HepG2 (cell line): Measurements from ENCODE around the gene DPH2. TPM values are rescaled to one million over a fixed set of nuclear protein-coding genes. Genes with fewer than 3 reads are reported as not detected.
A peak's percentile ranks its signal among the peaks of the same experiment; 100 is the strongest.

Experiments used
- CHD2 ChIP-seq: IDR thresholded peaks from 2 replicates; pipeline ENCODE4 v1.6.1; 2011; ENCODE audit warnings: low read depth, low read length, improper control_type of control experiment
- ELF1 ChIP-seq: sonication (generic); formaldehyde crosslinking; IDR thresholded peaks from 2 replicates; pipeline ENCODE4 v1.4.0; 2020; ENCODE audit warnings: missing genetic modification reagents
- ERF ChIP-seq: IDR thresholded peaks from 2 replicates; pipeline ENCODE4 v1.6.1; 2018; ENCODE audit warnings: missing biosample characterization, missing genetic modification reagents
- FOXK1 ChIP-seq: sonication (generic); formaldehyde crosslinking; IDR thresholded peaks from 2 replicates; pipeline ENCODE4 v1.4.0; 2020; ENCODE audit warnings: low read depth, missing genetic modification reagents, borderline replicate concordance
- NBN ChIP-seq: fragments of 450-650 bp; conservative IDR thresholded peaks from 2 replicates; pipeline ENCODE4 v1.6.1; 2017
- REL ChIP-seq: sonication (generic); formaldehyde crosslinking; conservative IDR thresholded peaks from 2 replicates; pipeline ENCODE4 v1.8.0; 2022; ENCODE audit warnings: mild to moderate bottlenecking, missing genetic modification reagents, moderate library complexity
- SYNCRIP ChIP-seq: fragments of 200-400 bp; formaldehyde crosslinking; IDR thresholded peaks from 2 replicates; pipeline ENCODE4 v1.6.1; 2018; ENCODE audit warnings: mild to moderate bottlenecking, low read depth, low read length; ENCODE audit not compliant: insufficient read depth
- TOE1 ChIP-seq: sonication (generic); formaldehyde crosslinking; IDR thresholded peaks from 2 replicates; pipeline ENCODE4 v1.4.0; 2020; ENCODE audit warnings: mild to moderate bottlenecking, missing genetic modification reagents
- ZFX ChIP-seq: sonication (generic); formaldehyde crosslinking; IDR thresholded peaks from 2 replicates; pipeline ENCODE4 v1.4.0; 2020; ENCODE audit warnings: mild to moderate bottlenecking, low read depth, missing genetic modification reagents, moderate library complexity
- ZNF12 ChIP-seq: sonication (generic); formaldehyde crosslinking; IDR thresholded peaks from 2 replicates; pipeline ENCODE4 v1.5.0; 2020; ENCODE audit warnings: missing genetic modification reagents
- ZNF160 ChIP-seq: sonication (generic); formaldehyde crosslinking; IDR thresholded peaks from 2 replicates; pipeline ENCODE4 v1.8.0; 2022; ENCODE audit warnings: mild to moderate bottlenecking, inconsistent platforms, missing genetic modification reagents
- ZNF180 ChIP-seq: sonication (generic); formaldehyde crosslinking; IDR thresholded peaks from 2 replicates; pipeline ENCODE4 v1.4.0; 2020; ENCODE audit warnings: low read depth, missing genetic modification reagents, borderline replicate concordance
- ZSCAN31 ChIP-seq: sonication (generic); formaldehyde crosslinking; IDR thresholded peaks from 2 replicates; pipeline ENCODE4 v1.5.0; 2020; ENCODE audit warnings: low read depth, mild to moderate bottlenecking, missing genetic modification reagents
- polyA plus RNA-seq, 8 experiments: library from polyadenylated mRNA; depleted of rRNA in 3 of 8; stranded (reverse) in 7 of 8; unstranded in 1 of 8; fragments of >200 nt; fragmentation: Illumina TruSeq in 4 of 8; extraction: Trizol in 4 of 8; gene quantifications; 2 replicates each; pipeline versions ENCODE4 v1.2.1 to v1.2.3, GENCODE V29; 2011 to 2016; ENCODE audit warnings: low read depth in 4 of 8, missing spikeins in 1 of 8, mixed read lengths in 1 of 8; ENCODE audit not compliant: insufficient read depth in 1 of 8
- total RNA-seq, 5 experiments: library from RNA; depleted of rRNA; stranded (reverse); fragments of >200 nt; fragmentation: Illumina TruSeq; extraction: Trizol; gene quantifications; 2 replicates each; pipeline ENCODE4 v1.2.3, GENCODE V29; 2016; ENCODE audit warnings: low read depth in 1 of 5
- TF ChIP-seq, protein P1 (sequence below): sonication (generic); formaldehyde crosslinking; IDR thresholded peaks from 2 replicates; pipeline ENCODE4 v1.5.1; 2020; ENCODE audit warnings: missing genetic modification reagents, mild to moderate bottlenecking, borderline replicate concordance
- TF ChIP-seq, protein P2 (sequence below): sonication (generic); formaldehyde crosslinking; IDR thresholded peaks from 2 replicates; pipeline ENCODE4 v1.4.0; 2020; ENCODE audit warnings: missing genetic modification reagents, borderline replicate concordance
- TF ChIP-seq, protein P3 (sequence below): sonication (generic); formaldehyde crosslinking; IDR thresholded peaks from 2 replicates; pipeline ENCODE4 v1.4.0; 2020; ENCODE audit warnings: mild to moderate bottlenecking, missing genetic modification reagents
- TF ChIP-seq, protein P4 (sequence below): sonication (generic); formaldehyde crosslinking; conservative IDR thresholded peaks from 2 replicates; pipeline ENCODE4 v1.5.0; 2020; ENCODE audit warnings: missing genetic modification reagents

The DPH2 gene
- total and polyA plus RNA-seq, 2 of the 13 experiments (the other 11 are each of a cell fraction or from before 2014, with no cell fraction given) = 32.2 to 38.3 TPM

DNA sequence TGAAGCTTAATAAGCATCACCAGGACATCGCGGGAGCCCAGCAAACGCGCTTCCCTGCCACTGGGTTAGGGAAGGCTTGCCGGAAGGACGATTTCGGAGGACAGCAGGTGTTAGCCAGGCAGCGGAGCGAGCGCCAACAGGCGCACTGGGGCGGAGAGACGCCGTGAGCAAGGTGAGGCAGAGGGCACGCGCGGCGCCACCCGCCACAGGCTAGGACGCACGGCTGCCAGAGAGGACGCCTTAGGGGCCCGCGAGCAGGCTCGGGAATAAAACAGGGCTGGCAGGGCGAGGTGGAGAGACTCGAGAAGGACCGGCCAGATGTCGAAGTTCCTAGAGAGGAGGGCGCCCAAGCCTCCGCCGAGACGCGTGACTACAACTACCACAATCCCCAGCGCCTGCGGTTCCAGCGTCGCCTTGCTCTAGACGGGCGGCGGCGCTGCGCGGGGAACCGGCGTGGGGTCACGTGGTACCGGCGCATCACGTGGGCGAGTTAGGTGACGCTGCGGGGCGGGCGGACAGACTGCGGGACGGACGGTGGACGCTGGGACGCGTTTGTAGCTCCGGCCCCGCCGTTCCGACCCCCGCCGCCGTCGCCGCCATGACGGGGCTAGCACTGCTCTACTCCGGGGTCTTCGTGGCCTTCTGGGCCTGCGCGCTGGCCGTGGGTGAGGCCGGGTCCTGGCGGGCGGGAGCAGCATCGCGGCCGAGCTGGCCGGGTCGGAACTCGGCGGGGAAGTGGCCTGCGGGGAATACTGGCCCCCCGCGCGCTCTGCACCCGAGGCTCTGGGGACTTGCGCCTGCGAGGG, 4.8 kb downstream of the DPH2 start, which contains the start of gene ATP6V0B (continued):
- TF ChIP-seq, protein P1, sequence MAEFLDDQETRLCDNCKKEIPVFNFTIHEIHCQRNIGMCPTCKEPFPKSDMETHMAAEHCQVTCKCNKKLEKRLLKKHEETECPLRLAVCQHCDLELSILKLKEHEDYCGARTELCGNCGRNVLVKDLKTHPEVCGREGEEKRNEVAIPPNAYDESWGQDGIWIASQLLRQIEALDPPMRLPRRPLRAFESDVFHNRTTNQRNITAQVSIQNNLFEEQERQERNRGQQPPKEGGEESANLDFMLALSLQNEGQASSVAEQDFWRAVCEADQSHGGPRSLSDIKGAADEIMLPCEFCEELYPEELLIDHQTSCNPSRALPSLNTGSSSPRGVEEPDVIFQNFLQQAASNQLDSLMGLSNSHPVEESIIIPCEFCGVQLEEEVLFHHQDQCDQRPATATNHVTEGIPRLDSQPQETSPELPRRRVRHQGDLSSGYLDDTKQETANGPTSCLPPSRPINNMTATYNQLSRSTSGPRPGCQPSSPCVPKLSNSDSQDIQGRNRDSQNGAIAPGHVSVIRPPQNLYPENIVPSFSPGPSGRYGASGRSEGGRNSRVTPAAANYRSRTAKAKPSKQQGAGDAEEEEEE (CRISPR knock-in tag) = no peak
- TF ChIP-seq CHD2 = 0 out of 2 replicates have a peak, but pooled peaks have one; percentile 5
- TF ChIP-seq, protein P2, sequence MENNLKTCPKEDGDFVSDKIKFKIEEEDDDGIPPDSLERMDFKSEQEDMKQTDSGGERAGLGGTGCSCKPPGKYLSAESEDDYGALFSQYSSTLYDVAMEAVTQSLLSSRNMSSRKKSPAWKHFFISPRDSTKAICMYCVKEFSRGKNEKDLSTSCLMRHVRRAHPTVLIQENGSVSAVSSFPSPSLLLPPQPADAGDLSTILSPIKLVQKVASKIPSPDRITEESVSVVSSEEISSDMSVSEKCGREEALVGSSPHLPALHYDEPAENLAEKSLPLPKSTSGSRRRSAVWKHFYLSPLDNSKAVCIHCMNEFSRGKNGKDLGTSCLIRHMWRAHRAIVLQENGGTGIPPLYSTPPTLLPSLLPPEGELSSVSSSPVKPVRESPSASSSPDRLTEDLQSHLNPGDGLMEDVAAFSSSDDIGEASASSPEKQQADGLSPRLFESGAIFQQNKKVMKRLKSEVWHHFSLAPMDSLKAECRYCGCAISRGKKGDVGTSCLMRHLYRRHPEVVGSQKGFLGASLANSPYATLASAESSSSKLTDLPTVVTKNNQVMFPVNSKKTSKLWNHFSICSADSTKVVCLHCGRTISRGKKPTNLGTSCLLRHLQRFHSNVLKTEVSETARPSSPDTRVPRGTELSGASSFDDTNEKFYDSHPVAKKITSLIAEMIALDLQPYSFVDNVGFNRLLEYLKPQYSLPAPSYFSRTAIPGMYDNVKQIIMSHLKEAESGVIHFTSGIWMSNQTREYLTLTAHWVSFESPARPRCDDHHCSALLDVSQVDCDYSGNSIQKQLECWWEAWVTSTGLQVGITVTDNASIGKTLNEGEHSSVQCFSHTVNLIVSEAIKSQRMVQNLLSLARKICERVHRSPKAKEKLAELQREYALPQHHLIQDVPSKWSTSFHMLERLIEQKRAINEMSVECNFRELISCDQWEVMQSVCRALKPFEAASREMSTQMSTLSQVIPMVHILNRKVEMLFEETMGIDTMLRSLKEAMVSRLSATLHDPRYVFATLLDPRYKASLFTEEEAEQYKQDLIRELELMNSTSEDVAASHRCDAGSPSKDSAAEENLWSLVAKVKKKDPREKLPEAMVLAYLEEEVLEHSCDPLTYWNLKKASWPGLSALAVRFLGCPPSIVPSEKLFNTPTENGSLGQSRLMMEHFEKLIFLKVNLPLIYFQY (CRISPR knock-in tag) = no peak
- 0 out of 2 replicates have a peak, but pooled peaks have one; percentile 24 for TF ChIP-seq ZNF12 (CRISPR knock-in tag)
- TF ChIP-seq TOE1 = no peak
- TF ChIP-seq, protein P3, sequence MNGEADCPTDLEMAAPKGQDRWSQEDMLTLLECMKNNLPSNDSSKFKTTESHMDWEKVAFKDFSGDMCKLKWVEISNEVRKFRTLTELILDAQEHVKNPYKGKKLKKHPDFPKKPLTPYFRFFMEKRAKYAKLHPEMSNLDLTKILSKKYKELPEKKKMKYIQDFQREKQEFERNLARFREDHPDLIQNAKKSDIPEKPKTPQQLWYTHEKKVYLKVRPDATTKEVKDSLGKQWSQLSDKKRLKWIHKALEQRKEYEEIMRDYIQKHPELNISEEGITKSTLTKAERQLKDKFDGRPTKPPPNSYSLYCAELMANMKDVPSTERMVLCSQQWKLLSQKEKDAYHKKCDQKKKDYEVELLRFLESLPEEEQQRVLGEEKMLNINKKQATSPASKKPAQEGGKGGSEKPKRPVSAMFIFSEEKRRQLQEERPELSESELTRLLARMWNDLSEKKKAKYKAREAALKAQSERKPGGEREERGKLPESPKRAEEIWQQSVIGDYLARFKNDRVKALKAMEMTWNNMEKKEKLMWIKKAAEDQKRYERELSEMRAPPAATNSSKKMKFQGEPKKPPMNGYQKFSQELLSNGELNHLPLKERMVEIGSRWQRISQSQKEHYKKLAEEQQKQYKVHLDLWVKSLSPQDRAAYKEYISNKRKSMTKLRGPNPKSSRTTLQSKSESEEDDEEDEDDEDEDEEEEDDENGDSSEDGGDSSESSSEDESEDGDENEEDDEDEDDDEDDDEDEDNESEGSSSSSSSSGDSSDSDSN (CRISPR knock-in tag) = peak; percentile 81
- TF ChIP-seq ERF (CRISPR knock-in tag) = 0 out of 2 replicates have a peak, but pooled peaks have one; percentile 34
- no peak for TF ChIP-seq SYNCRIP
- TF ChIP-seq ZSCAN31 (CRISPR knock-in tag) = no peak; the same call in none of the 2 replicates
- TF ChIP-seq NBN = no peak
- TF ChIP-seq, protein P4, sequence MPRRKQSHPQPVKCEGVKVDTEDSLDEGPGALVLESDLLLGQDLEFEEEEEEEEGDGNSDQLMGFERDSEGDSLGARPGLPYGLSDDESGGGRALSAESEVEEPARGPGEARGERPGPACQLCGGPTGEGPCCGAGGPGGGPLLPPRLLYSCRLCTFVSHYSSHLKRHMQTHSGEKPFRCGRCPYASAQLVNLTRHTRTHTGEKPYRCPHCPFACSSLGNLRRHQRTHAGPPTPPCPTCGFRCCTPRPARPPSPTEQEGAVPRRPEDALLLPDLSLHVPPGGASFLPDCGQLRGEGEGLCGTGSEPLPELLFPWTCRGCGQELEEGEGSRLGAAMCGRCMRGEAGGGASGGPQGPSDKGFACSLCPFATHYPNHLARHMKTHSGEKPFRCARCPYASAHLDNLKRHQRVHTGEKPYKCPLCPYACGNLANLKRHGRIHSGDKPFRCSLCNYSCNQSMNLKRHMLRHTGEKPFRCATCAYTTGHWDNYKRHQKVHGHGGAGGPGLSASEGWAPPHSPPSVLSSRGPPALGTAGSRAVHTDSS (CRISPR knock-in tag) = no peak
- peak; percentile 67; the same call in 1 of the 2 replicates for TF ChIP-seq REL (CRISPR knock-in tag)
- TF ChIP-seq FOXK1 = peak; percentile 55; the same call in 1 of the 2 replicates
- peak; percentile 91 for TF ChIP-seq ZFX (CRISPR knock-in tag)
- no peak for TF ChIP-seq ZNF180 (CRISPR knock-in tag)
- peak; percentile 60 for TF ChIP-seq ELF1 (CRISPR knock-in tag)
- TF ChIP-seq ZNF160 = no peak; the same call in 1 of the 2 replicates
